HCT116 (cell line): ENCODE measurements around the gene TRDN. TPM values are rescaled to one million over a fixed set of nuclear protein-coding genes. Genes with fewer than 3 reads are reported as not detected.

Experiments used
- ATAC-seq: fragments of 200-7000 bp; cut with Tn5 transposase; 2 replicates; pipeline ENCODE4 v1.9.1; 2020; ENCODE audit warnings: mild to moderate bottlenecking, moderate library complexity
- BruUV-seq: library from RNA; stranded (reverse); fragments of 400-500 nt; replicated peaks from 2 replicates; lab custom pipeline; 2021; lab: Mats Ljungman, UMichigan
- CTCF ChIA-PET: fragments of 300-600 bp; sonication (Branson Sonifier 250); formaldehyde crosslinking; loops from one replicate; lab custom pipeline; 2021; ENCODE audit warnings: antibody characterized with exemption; lab: Charles Lee
- POLR2A ChIA-PET: fragments of 300-600, 350-600 bp; sonication (Branson Sonifier 250); formaldehyde crosslinking; loops from one replicate; lab custom pipeline; 2021; ENCODE audit warnings: antibody characterized with exemption; lab: Charles Lee
- RAD21 ChIA-PET, 2 experiments: fragments of 300-600 bp; sonication (Branson Sonifier 250); formaldehyde crosslinking; loops; one replicate each; lab custom pipeline; 2023; ENCODE audit warnings: low total read pairs in 2 of 2; ENCODE audit not compliant: uncharacterized antibody in 2 of 2, unreplicated experiment in 2 of 2, low non-redundant PET in 1 of 2; lab: Charles Lee
- DNase-seq: peaks from one replicate; pipeline ENCODE4 v3.0.0-alpha.2; 2010; ENCODE audit warnings: low read depth, low spot score
- H2AFZ ChIP-seq: fragments of 200-600 bp; shearing (Covaris generic), sonication (generic); 2 replicates; pipeline ENCODE4 v1.6.1; 2017; ENCODE audit warnings: low read depth, mixed run types, mixed read lengths, antibody characterized with exemption, low read length; ENCODE audit not compliant: poor library complexity, severe bottlenecking
- H3K27ac ChIP-seq: 2 replicates; pipeline ENCODE4 v1.5.1; 2012; ENCODE audit warnings: low read depth, low read length
- H3K27me3 ChIP-seq: fragments of 200-600 bp; sonication (generic); 2 replicates; pipeline ENCODE4 v1.6.1; 2016; ENCODE audit warnings: mixed run types, low read length, mixed read lengths; ENCODE audit not compliant: insufficient read depth
- H3K36me3 ChIP-seq, 2 experiments: fragments of 200-500 bp in 1 of 2; fragments of 200-600 bp in 1 of 2; sonication (Bioruptor generic) in 1 of 2; sonication (generic) in 1 of 2; 2 replicates each; pipeline versions ENCODE4 v1.5.1 to v1.6.1; 2014 to 2016; ENCODE audit warnings: low read length in 2 of 2, inconsistent platforms in 1 of 2, mixed read lengths in 1 of 2, mixed run types in 1 of 2; ENCODE audit not compliant: insufficient read depth in 2 of 2, control insufficient read depth in 1 of 2
- H3K4me1 ChIP-seq, 2 experiments: fragments of 200-600 bp in 1 of 2; sonication (generic) in 1 of 2; 2 replicates each; pipeline versions ENCODE4 v1.5.1 to v1.6.1; 2012 to 2017; ENCODE audit warnings: low read length in 2 of 2, inconsistent platforms in 1 of 2, mild to moderate bottlenecking in 1 of 2, mixed read lengths in 1 of 2, mixed run types in 1 of 2, moderate library complexity in 1 of 2; ENCODE audit not compliant: insufficient read depth in 2 of 2, control insufficient read depth in 1 of 2
- H3K4me2 ChIP-seq: fragments of 200-600 bp; sonication (generic); 2 replicates; pipeline ENCODE4 v1.6.1; 2017; ENCODE audit warnings: mixed run types, low read length, mixed read lengths
- H3K4me3 ChIP-seq, 2 experiments: fragments of 200-600 bp in 1 of 2; sonication (generic) in 1 of 2; replicated peaks in 1 of 2; 2 replicates each; pipeline ENCODE4 v1.5.1; 2011 to 2016; ENCODE audit warnings: low read length in 2 of 2, control low read depth in 1 of 2, low read depth in 1 of 2, mild to moderate bottlenecking in 1 of 2, mixed read lengths in 1 of 2, mixed run types in 1 of 2
- H3K79me2 ChIP-seq: fragments of 200-600 bp; sonication (generic); 2 replicates; pipeline ENCODE4 v1.6.1; 2017; ENCODE audit warnings: mild to moderate bottlenecking, mixed run types, low read length, moderate library complexity, mixed read lengths; ENCODE audit not compliant: insufficient read depth
- H3K9ac ChIP-seq: fragments of 200-600 bp; sonication (generic); 2 replicates; pipeline ENCODE4 v1.6.1; 2016; ENCODE audit warnings: low read length, mixed read lengths
- H3K9me2 ChIP-seq: fragments of 200-600 bp; sonication (generic), shearing (Covaris generic); 2 replicates; pipeline ENCODE4 v1.6.1; 2017; ENCODE audit warnings: mixed run types, mild to moderate bottlenecking, moderate library complexity; ENCODE audit not compliant: insufficient read depth
- H3K9me3 ChIP-seq, 2 experiments: fragments of 200-500 bp in 1 of 2; fragments of 200-600 bp in 1 of 2; sonication (Bioruptor generic) in 1 of 2; sonication (generic) in 1 of 2; 2 replicates each; pipeline ENCODE4 v1.6.1; 2014 to 2017; ENCODE audit warnings: low read length in 2 of 2, mixed read lengths in 2 of 2, inconsistent platforms in 1 of 2, low read depth in 1 of 2, mild to moderate bottlenecking in 1 of 2, mixed run types in 1 of 2, moderate library complexity in 1 of 2; ENCODE audit not compliant: control insufficient read depth in 1 of 2, insufficient read depth in 1 of 2
- H4K20me1 ChIP-seq: fragments of 200-600 bp; sonication (generic), shearing (Covaris generic); 2 replicates; pipeline ENCODE4 v1.6.1; 2017; ENCODE audit warnings: mixed run types, mild to moderate bottlenecking, moderate library complexity; ENCODE audit not compliant: insufficient read depth
- ATF3 ChIP-seq: IDR thresholded peaks from 2 replicates; pipeline ENCODE4 v1.6.1; 2012
- CEBPB ChIP-seq: IDR thresholded peaks from 2 replicates; pipeline ENCODE4 v1.6.1; 2012; ENCODE audit warnings: low read depth
- CTCF ChIP-seq, 3 experiments: fragments of 200-600 bp in 1 of 3; sonication (generic) in 1 of 3; IDR thresholded peaks in 2 of 3; conservative IDR thresholded peaks in 1 of 3; 2 replicates each; pipeline ENCODE4 v1.5.1; 2012 to 2017; ENCODE audit warnings: low read depth in 2 of 3, low read length in 2 of 3, antibody characterized with exemption in 1 of 3, borderline replicate concordance in 1 of 3, control low read depth in 1 of 3, mild to moderate bottlenecking in 1 of 3, mixed read lengths in 1 of 3, mixed run types in 1 of 3, moderate library complexity in 1 of 3; ENCODE audit not compliant: insufficient read depth in 1 of 3
- ELF1 ChIP-seq: IDR thresholded peaks from 2 replicates; pipeline ENCODE4 v1.6.1; 2012; ENCODE audit warnings: low read depth, borderline replicate concordance
- EZH2phosphoT487 ChIP-seq: fragments of 200-600 bp; IDR thresholded peaks from 2 replicates; pipeline ENCODE4 v1.6.1; 2018; ENCODE audit warnings: antibody characterized with exemption, borderline replicate concordance
- MAX ChIP-seq: IDR thresholded peaks from 2 replicates; pipeline ENCODE4 v1.6.1; 2012
- POLR2A ChIP-seq: IDR thresholded peaks from 2 replicates; pipeline ENCODE4 v1.7.0; 2011; ENCODE audit warnings: borderline replicate concordance; ENCODE audit not compliant: insufficient read depth, insufficient read length; ENCODE audit errors: extremely low read depth
- RAD21 ChIP-seq: IDR thresholded peaks from 2 replicates; pipeline ENCODE4 v1.6.1; 2012; ENCODE audit warnings: low read depth, mild to moderate bottlenecking
- REST ChIP-seq: IDR thresholded peaks from 2 replicates; pipeline ENCODE4 v1.6.1; 2012; ENCODE audit warnings: low read depth
- SP1 ChIP-seq: IDR thresholded peaks from 2 replicates; pipeline ENCODE4 v1.6.1; 2012; ENCODE audit warnings: low read depth
- SRF ChIP-seq: IDR thresholded peaks from 2 replicates; pipeline ENCODE4 v1.6.1; 2012; ENCODE audit warnings: low read depth
- YY1 ChIP-seq: IDR thresholded peaks from 2 replicates; pipeline ENCODE4 v1.6.1; 2011; ENCODE audit warnings: low read length, low read depth, moderate library complexity, mild to moderate bottlenecking; ENCODE audit not compliant: insufficient replicate concordance; ENCODE audit errors: extremely low read depth
- ZBTB33 ChIP-seq: IDR thresholded peaks from 2 replicates; pipeline ENCODE4 v1.6.1; 2011; ENCODE audit warnings: mild to moderate bottlenecking, low read length, moderate library complexity; ENCODE audit not compliant: insufficient replicate concordance; ENCODE audit errors: extremely low read depth
- ZNF274 ChIP-seq: fragments of 200-500 bp; sonication (Bioruptor generic); IDR thresholded peaks from 2 replicates; pipeline ENCODE4 v1.6.1; 2014; ENCODE audit warnings: mild to moderate bottlenecking, low read depth, low read length, inconsistent platforms
- intact Hi-C: fragments of 100-400 bp; cut with micrococcal nuclease; formaldehyde crosslinking; loops from 2 replicates; pipeline ENCODE4 v1.10.0; 2022
- total RNA-seq: library from RNA; stranded (reverse); gene quantifications from one replicate; pipeline ENCODE4 v1.2.1, GENCODE V29; 2021; ENCODE audit not compliant: unreplicated experiment

TRDN gene
- total RNA-seq, 1 experiment from 2014 or later = not detected

- H3K36me3 ChIP-seq = no peaks in the 10 kb centered on the region
- H3K4me1 ChIP-seq = no peaks in the 10 kb centered on the region
- H3K9ac ChIP-seq = no peak overlapping the region
- H3K27me3 ChIP-seq = no peaks in the 10 kb centered on the region
- H3K4me3 ChIP-seq = no peak overlapping the region
- no peak overlapping the region for H3K4me2 ChIP-seq
- intact Hi-C loops = no loop called here
- H2AFZ ChIP-seq = no peak overlapping the region
- H3K9me2 ChIP-seq = no peaks in the 10 kb centered on the region
- H4K20me1 ChIP-seq = no peaks in the 10 kb centered on the region
- ChIA-PET CTCF (no interaction called here), RAD21 (no interaction called here), POLR2A (no interaction called here)
- no peak overlapping the region for H3K27ac ChIP-seq
- DNase-seq = no peak
- TF ChIP-seq RAD21 = no peak
- TF ChIP-seq ATF3 = no peak
- TF ChIP-seq CTCF (IDR thresholded peaks at IDR 0.05 in 2 of 3, conservative IDR thresholded peaks at IDR 0.05 in 1 of 3; ENCODE audit: borderline replicate concordance in 1 of 3, insufficient read depth in 1 of 3, low read depth in 2 of 3, low read length in 2 of 3) = no peak
- TF ChIP-seq ZBTB33 = no peak
- TF ChIP-seq ELF1 = no peak
- TF ChIP-seq CEBPB = no peak
- no peak for TF ChIP-seq SRF
- no peak for TF ChIP-seq POLR2A
- TF ChIP-seq MAX = no peak
- TF ChIP-seq EZH2phosphoT487 = no peak
- TF ChIP-seq SP1 = no peak
- no peak for TF ChIP-seq YY1
- TF ChIP-seq ZNF274 = no peak
- TF ChIP-seq REST = no peak
- BruUV-seq = no TSS peak
- no peak for ATAC-seq
- H3K9me3 ChIP-seq = no peaks in the 10 kb centered on the region
- H3K79me2 ChIP-seq = no peaks in the 10 kb centered on the region
These were observed 330.4 kb downstream of the TRDN start for GRCh38 chr6:123306334-123306733.
